Measurements from ENCODE around the gene PACS2.

PACS2 gene

DNA sequence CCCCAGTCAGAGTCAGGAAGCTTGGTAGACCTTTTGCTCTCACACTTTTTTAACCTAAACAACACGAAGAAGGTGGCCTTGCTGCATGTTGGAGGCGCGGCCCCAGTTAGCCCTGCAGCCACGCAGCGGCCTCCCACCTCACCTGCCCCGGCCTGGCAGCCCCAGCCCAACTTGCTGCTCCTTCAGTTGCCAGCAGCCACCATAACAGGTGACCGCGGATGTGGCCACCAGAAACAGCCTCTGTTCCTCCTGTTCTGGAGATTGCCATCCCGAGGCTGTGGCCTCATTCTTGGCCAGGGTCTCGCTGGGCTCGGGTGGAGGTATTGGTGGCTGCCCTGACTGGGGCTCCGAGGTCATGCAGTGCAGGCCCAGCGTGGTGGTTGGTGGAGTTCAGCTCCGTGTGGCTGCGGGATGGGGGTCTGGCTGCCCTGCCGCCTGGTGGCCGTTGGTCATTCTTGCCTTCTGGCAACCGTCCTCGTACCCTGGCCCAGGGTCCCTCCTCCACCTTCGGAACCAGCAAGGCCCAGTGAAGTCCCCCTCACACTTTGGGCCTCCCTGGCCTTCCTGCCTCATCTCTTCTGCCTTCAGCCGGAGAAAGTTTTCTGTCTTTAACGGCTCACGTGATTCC lies 63.1 kb downstream of the PACS2 start:
- no peak for DNase-seq

DNA sequence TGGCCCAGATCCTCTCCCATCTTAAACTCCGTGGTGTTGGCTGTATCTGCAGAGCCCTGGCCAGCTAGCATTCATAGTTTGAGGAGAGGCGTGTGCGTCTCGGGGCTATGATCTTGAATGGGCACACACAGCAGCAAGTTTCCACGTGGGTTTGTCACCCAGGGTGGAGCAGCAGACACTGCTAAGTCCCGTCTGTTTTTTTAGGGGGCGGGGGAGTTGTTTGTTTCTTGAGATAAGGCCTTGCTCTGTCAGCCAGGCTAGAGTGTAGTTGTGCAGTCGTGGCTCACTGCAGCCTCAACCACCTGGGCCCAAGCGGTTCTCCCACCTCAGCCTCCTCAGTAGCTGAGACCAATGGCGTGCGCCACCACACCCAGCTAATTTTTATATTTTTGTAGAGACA lies 63.7 kb downstream of the PACS2 start:
- no peak for DNase-seq

DNA sequence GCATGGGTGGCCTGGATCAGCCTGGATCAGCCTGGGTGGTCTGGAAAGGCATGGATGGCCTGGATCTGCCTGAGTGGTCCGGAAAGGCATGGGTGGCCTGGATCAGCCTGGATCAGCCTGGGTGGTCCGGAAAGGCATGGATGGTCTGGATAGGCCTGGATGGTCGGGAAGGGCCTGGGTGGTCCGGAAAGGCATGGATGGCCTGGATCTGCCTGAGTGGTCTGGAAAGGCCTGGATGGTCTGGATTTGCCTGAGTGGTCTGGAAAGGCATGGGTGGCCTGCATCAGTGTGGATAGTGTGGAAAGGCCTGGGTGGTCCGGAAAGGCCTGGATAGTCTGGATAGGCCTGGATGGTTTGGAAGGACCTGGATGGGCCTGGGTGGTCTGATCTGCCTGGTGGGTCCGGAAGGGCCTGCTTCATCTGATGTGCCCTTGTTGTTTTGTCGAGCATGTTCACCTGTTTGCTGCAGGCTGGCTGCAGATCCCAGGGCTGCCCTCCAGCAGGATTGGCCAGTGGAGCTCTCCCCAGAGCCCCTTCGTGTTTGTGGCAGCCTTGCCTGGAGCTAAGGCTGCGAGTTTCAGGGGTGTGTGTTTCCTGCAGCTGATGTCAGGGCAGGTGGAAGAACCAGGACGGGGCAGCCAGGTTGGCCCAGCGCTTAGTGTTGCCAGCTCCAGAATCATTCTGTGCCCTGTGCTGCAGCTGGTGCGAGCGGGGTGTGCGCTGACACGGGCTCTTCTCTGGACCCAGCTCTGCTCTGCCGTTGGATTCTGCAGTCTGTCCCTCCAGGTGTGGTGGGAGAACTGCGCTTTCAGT lies 64.5 kb downstream of the PACS2 start:
- DNase-seq: no peak

DNA sequence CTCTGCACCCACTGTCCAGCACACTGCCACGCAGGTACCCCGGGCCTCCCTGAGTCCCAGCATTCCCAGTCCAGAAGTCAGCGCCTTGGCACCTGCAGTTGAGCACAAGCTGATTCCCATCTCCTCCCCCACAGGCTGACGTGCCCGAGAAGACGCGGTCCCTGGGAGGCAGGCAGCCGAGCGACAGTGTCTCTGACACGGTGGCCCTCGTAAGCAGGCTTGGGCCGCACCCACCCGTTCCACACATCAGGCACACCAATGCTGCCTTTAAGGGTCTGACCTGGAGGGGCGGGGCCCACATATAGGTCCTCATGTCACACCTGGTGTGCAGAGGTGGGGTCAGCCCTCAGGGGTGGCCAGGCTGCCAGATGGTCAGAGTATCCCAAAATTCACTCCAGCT lies 65.4 kb downstream of the PACS2 start:
- DNase-seq: no peak

DNA sequence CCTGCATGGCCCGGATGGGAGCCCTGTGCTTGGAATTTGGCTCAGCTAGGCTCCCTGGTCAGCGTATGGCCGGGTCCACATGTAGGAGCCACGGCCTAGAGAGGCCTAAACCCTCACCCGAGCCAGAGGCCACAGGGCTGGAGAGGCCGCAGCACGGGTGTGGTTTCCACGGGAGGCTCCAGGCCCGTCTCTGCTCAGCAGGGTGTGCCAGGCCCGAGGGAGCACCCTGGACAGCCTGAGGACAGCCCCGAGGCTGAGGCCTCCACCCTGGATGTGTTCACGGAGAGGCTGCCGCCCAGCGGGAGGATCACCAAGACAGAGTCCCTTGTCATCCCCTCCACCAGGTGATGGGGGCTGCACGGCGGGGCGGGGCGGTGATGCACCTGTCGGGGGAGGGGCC lies 66.2 kb downstream of the PACS2 start:
- DNase-seq: no peak

DNA sequence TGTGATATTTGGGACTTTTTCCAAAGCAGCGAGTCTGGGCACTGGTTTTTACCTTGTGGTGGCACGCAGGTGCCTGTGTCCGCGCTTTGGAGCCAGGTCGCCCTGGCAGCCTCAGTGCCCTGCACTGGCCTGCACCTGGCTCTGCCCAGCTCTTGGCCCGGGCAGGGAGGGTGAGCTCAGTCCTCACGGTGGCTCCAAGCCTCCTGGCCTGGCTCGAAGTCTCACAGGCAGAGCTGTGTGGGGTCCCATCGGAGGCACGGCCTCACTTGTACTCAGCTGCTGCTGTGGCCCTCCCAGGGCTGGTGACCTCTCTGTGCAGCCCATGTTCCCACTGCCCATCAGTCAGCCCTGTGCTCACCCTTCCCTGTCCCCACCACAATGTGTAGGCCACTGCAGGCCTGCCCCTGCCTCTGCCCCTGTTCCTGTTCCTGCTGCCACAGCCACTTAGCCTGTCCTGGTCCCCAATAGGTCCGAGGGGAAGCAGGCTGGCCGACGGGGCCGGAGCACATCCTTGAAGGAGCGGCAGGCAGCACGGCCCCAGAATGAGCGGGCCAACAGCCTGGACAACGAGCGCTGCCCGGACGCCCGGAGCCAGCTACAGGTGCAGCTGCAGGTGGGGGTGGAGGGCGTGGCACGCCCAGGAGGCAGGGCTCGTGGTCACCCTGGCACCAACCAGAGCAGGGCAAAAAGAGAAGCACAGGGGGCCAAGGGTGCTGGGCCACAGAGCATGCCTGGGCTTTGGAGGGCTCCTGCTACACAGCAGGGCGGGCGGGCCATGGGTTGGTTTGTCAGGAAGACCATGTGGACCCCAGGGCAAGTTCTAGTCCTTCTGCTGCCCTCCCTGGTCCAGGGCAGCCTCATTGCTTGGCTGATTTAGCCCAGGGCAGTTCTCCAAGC lies 67.1 kb downstream of the PACS2 start:
- DNase-seq: no peak

DNA sequence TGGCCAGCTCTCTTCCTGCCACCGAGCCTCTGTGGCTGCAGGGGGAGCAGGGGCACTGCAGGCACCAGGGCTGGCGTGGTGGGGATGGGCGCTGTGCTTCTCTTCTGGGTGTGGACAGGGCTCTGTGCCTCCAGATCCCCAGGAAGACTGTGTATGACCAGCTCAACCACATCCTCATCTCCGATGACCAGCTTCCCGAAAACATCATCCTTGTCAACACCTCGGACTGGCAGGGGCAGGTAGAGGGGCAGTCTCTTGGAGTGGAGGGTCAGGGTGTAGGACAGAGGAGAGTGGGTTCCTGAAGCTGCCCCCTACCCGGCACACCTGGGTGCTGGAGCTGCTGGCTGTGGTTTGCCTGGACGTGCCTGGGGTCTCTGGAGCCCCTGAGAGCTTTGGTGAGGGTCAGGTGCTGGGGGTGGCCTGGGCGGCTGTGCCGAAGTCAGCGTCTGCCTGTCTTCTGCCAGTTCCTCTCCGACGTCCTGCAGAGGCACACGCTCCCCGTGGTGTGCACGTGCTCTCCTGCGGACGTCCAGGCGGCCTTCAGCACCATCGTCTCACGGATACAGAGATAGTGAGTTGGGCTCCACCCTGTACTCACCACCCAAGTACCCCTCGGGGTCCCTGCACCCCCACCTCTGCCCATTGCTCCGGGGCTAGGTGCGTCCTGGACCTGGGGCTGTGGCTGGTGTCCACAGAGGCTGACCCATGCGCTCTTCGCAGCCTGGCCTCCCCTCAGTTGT lies 68.0 kb downstream of the PACS2 start:
- DNase-seq: no peak

DNA sequence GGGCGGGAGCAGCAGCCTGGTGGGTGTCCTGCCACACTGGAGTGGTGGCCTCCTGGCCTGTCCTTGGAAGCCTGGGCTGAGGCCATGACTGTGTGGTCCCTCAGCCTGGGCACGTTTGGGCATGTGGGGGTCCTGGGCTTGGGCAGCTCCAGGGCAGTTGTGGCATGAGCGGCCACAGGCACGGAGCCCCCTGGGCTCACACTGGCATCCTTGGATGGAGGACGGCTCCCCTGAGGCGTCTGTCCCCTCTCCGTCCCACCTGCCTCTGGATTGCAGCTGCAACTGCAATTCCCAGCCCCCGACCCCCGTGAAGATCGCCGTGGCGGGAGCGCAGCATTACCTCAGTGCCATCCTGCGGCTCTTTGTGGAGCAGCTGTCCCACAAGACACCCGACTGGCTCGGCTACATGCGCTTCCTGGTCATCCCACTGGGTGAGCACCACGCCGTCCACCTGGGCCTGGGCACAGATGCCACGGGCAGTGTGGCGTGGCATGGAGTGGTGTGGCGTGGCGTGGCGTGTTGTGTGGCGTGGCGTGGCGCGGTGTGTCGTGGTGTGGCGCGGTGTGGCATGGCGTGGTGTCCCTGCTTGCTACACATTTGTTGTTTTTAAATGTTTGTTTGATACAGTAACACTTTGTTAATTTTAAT lies 68.7 kb downstream of the PACS2 start:
- no peak for DNase-seq

DNA sequence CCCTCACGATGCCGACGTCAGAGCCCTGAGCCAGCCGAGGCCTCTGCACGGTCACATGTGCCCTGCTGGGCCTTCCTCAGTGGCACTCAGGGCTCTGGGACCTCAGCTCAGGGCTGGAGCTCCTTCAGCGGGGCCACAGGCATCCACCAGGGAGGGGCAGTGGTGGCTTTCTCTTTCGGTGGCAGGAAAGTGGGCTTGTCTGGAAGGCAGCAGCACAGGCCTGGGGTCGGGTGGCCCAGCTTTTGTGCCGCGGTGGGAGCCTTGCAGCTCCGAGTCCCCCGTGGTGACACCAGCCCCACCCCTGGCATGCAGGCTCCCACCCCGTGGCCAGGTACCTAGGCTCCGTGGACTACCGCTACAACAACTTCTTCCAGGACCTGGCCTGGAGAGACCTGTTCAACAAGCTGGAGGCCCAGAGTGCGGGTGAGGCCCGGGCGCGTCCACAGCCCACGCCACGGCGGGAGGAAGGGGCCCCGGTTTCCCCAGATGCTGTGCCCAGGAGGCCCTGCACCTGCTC lies 69.6 kb downstream of the PACS2 start:
- no peak for DNase-seq

DNA sequence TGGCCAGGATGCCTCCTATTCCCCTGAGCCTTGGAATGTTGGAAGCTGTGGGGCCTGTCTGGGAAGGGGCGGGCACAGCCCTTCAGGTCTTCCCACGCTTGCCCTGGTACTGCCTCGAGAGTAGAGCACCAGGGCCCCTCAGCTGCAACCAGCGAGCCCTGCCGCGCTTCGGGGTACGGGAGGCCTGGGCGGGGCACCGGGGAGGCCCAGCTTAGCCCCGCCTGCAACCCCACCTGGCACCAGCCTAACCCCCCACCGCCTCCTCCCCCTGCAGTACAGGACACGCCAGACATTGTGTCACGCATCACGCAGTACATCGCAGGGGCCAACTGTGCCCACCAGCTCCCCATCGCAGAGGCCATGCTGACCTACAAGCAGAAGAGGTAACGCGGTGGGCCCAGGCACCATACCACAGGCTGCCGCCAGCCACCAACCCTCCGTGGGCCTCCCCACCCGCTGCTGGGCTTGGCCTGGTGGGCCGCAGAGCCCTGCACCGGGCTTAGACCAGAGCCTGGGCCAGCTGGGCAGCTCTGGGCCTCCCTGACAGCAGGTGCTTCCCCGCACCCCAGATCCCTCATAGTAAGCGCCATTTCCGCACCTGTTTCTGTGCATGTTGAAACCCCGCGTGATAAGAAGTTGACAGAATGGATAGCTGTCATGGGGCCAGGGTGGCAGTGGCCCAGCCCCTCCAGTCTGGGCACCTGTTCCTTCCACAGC lies 70.2 kb downstream of the PACS2 start:
- DNase-seq: no peak

DNA sequence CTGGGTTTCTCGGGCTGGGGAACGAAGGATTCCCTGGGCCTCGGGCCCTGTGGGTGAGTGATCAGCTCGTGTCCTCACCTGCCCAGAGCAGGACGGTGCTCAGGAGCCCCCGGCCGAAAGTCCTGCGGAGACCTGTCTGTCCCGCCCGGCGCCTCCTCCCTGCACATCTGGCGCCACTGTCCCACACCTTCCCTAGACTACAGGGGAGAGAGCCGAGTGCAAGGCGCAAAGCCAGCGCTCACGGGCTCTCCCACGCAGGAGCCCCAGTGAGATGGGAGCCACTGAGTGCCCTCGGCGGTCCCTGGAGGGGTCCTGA lies 70.7 kb downstream of the PACS2 start:
- no peak for DNase-seq

DNA sequence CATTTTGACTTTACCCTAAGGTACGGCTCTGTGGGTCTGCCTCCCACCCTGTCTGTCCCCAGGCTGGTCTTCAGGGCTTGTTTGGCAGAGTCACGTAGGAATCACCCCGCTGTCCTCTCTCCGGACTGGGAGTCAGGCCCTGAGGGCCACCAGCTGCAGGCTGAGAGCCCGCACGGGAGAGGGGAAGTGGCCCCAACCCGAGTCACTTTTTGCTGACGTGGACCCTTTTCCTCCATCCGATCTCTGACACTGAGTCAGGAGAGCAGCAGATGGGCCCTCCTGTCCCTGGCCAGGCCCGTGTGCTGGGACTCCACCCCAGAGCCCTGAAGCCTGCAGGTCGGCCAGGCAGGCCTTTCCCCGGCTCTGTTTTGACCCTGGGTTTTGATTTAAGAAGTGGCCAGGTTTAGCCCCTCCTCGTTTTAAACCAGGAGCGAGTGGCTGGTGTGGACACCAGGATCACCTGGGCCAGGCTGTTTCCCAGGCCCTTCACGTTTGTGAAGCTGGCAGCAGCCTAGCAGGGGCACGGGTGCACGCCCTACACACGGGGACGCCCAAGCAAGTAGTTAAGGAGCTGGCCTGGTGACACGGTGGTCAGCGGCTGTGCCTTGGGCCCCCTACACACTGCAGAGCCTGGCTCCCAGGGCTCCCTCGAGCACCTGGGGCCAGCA lies 71.3 kb downstream of the PACS2 start:
- DNase-seq: no peak

DNA sequence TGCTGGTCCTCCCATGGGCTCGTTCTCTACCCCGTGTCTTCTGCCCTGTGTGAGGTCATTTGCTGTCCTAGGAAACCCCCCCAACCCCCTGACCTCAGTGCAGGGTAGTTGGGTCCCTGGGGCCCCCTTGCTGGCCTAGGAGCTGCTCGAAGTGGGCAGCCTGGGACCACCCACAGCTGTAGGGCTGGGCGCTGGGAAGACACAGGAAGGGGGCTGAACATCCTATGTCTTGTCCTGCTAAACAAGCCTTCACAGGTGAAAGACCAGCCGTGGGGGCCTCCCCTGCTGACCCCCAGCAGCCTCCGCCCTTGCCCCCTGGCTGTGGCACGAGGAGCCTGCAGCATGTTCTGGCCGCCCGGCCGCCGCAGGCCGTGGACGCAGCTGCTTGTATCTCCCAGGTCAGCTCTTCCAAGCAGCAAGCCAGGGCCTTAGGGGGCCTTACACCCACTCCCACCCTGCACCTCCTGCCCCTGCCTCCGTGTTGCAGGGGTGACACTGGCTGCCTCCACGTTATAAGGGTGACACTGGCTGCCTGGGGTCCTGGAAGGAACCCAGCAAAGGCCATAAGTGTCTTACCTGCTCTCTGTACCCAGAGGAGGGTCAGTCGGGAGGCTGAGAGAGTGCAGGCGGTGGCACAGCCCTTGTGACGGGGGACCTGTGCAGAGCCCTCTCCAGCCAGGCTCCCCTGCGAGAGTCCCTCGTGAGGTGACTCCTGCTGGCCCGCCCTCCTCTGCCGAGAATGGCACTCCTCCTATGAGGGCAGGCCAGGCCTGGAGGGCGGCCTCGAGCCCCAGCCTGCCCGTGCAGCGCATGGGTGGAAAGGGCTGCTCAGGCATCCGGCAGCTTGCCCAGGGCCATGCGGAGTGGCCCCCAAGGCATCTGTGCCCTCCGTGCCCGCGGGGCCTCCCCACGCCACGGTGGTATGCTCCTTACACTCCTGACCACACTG lies 72.3 kb downstream of the PACS2 start:
- no peak for DNase-seq

DNA sequence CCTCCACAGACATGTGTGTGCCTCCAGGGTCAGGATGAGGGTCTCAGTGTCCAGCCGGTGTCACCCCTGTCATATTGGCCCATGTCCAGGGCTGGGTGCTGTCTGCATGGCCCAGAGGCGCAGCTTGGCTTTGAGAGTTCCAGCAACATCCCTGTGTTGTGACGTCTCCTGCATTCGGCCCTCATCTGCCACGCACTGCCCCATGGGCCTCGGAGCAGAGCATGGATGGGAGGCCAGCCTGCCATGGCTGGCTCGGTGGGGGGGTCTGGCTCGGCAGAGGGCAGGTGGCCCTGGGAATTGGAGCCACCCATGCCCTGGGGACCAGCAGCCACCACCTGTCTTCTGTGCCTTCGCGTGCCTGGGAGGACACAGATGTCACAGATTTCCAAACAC lies 73.0 kb downstream of the PACS2 start:
- no peak for DNase-seq

DNA sequence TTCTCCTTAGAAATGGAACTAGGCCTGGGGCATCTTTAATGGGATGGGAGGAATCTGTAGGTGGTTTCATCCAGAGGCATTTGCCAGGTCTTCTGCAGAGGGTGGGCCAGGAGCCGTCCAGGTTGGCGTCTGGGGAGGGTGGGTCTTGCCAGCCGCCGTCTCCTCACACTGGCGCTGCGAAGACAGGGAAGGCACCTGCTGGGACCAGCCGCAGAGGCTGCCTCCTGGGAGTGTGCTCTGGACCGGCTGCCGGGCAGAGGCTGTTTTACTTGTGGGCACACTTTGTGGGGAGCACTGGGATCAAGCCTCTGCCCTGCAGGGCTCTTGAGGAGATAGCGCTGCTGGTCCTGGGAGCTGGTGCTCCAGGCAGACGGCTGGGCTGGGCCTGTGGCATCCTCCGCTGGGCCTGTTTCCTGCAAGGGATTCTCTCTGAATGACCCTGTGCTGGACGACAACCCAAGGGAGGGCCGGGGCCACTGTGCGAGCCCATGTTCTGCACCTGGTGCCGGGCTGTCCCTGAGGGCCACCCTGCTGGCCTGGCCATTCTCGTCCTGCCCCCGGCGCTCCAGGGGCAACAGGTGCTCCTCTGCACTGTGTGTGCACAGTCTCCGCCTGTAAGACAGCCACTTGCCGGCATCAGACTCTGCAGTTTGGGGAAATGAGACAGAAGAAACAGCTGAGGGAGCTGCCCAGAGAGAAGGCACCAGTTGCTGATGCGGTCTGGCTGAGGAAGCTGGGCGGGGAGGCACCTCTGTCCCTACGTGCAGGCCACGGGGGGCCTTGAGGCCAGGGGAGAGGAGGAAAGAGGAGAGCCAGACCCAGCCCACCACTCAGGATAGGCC lies 73.8 kb downstream of the PACS2 start:
- DNase-seq: no peak

DNA sequence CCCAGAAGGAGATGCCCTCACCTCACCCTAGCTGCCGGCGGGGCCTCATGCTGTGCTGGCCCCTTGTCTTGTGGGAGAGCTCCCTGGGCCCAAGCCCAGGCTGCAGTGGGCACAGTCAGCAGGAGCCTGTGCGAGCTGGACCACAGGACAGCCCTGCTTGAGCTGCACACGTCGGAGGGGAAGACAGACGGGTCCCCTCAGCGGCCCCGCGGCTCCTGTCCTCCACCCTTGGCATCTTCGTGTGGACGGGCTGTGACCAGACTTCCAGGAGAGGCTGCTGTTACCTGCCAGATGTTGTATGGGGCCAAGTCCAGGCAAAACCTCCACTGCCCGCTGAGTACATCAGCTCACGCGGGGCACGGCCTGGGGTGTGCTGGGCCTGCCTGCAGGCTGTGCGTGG lies 74.4 kb downstream of the PACS2 start:
- DNase-seq: no peak

DNA sequence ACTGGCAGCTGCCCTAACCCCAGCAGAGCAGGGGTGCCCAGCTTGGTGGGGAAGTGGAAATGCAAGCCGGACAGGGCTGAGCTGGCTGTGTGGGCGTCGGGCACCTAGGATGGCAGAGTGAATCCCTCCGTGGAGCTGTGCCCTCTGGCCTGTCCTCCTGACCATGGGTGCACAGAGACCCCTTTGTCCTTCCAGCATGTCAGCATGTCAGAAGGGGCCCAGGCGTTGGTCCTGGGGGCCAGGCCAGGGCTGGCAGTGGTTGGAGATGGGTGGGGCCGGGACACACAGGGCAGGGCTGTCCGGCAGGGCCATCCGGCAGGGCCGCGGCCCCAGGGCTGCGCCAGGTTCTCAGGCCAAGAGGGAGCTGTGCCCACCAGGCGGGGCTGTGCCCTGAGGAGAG lies 75.0 kb downstream of the PACS2 start:
- DNase-seq: no peak

DNA sequence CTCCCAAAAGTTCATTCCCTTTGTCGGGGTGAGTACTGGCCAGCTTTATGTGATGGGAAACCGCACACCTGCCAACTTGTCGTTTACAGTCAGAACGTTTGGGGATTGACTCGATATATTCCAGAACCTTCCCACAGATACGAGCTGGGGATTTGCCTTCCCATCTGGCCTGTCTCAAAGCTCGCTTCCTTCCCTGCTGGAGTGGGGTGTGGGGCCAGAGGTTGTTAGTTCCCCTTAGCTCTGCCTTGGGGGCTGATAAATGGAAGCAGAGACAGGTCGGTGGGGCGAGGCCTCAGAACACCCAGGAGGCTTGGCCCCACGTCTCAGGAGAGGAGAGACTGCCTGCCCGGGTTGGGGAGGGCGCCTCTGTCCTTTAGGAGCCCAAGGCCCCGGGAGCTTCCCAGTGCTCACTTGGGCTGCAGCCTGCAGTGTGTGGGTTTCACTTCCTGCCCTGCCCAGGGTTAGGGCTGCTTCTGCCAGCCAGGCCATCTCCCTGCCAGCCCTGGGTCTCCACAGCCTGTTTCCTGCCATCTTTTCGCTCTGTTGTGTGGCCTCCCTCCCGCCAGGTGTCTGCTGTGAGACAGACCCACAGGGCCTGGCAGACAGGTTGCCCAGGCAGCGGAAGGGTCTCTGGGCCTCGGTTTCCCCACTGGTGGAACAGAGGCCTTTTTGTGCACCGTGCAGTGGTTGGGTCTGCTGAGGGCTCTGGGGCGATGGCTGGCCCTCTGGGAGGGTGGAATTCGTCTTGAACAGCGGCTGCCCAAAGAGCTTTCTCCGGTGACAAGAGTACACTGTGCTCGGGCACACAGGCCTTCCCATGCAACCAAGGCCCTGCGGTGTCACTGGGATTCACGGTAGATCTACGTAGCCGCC lies 75.7 kb downstream of the PACS2 start:
- no peak for DNase-seq

All from NCI-H2081 treated with DMSO at 0.1 percent for 48 hours (cell line).